Cerebellar nuclear complex (tissue), 1 donor: ENCODE data around the gene IGFBP2.
"Not testable (repeated sequence)": the region's sequence is repeated elsewhere in the genome, so short reads cannot be mapped to it uniquely, and the experiment has no call there.

Source experiments
- DNase-seq, 2 experiments: peaks; one replicate each; lab custom pipeline; 2025; lab: John Stamatoyannopoulos, UW

Gene IGFBP2

GRCh38 chr2:216632952-216633615 is at the start of gene IGFBP2:
IGFBP2 (plus strand) TSS chr2:216633420; CDS start chr2:216633524, 104 bp downstream.
- DNase-seq, result no peak

- DNase-seq, result no peak
Measured at GRCh38 chr2:216583606-216584005, 49.6 kb upstream of the IGFBP2 start.

DNA sequence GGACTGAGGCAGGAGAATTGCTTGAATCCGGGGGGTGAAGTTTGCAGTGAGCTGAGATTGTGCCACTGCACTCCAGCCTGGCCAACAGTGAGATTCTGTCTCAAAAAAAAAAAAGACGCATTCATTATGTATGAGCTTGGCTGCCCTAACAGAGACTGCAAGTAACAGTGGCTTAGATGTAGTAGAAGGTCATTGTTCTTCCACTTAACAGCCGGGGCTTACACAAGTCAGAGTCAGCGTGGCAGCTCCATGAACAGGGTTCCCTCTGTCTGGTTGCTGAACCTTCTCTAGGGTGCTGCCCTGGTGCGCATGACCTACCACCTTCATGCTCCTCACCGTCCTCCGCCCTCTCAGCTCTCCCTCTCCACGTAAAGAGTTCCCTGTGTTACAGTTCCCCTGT is 49.1 kb upstream of the IGFBP2 start:
- no peak for DNase-seq

DNA sequence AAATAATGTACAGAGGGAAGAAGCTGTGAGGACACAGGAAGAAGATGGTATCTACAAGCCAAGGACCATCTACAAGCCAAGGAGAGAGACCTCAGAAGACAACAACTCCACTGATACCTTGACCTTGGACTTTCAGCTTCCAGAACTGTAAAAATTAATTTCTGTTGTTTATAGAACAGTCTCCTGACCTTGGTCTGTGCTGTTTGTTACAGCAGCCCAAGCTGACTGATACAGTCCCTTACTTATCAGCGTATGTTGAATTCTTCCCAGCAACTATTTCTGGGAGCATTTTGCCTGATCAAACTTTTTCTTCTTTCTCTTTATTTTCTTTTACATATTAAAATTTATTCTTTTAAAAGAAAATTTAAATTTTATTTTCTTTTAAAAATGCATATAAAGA is 47.8 kb upstream of the IGFBP2 start:
- no peak for DNase-seq

DNA sequence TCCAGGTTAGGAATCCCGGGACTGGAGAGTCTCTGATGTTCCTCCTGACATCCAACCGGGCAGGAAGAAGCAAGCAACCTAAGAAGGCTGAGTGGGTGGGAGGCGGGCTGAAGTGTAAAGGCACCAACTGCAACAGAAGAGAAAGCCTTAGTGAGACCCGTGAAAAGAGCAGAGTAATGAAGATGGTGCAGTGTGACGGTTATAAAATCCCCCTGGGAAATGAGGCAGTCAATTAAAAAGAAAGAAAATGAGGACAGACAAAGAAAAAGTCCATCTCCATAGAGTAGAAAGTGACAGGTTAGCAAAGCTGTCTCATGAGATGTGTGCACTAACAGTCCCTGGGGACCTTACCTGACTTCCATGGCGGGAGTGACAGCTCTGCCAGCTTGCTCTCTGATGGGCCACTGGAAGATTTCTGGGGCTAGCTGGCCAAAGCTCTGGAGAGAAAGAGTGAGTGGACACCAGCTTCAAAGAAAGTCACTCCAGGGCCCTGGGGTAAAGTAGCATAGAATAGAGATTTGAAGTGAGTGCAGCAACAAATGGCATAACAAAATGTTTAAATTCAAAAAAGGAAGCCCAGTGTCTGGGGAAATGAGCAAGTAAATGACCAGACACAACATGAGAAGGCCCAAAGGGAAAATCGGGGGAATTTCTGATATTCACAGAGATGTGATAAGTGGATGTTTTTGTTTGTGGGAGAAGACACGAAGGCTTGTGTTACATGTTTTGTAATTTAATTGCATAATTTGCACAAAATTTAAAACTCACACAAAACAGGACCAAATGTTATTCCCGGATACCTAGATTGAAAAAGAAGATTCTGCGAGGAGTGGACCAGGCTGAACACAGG is 44.1 kb upstream of the IGFBP2 start:
- DNase-seq, result no peak

DNA sequence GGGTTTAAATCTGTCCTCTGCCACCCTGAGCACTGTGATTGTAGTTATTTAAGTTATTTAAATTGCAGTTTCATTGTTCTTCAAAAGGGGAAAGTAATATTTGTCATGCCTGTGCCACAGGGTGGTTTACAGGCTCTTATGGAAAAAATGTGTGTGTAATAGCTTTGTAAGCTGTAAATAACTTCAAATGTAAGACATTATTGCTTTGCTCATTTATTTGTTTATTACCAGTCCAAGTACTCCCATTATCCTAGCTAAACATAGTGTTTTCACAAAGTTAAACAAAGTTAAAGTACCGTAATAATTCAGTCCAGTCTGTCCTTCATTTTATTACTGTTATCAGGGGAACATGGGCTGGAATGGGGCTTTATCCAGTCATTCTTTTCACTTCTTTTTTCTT is 43.4 kb upstream of the IGFBP2 start:
- no peak for DNase-seq

DNA sequence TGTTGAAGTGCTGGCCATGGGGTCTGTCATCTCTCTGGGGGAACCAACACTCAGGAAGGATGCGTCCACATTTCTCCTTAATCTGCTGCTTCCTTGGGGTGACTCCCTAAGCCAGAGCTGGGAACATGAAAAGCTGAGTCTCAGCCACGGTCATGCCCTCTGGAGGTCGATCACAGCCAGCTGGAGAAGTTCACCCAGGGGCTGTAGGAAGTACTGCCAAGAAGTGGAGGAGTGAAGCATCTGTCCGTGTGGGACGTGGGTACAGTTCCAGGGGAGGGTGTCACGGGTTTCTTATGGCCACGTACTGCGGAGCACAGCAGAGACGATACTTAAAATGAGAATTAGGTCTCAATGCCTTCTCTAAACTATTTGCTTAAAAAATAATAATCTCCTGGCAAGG is 42.4 kb upstream of the IGFBP2 start:
- no peak for DNase-seq

DNA sequence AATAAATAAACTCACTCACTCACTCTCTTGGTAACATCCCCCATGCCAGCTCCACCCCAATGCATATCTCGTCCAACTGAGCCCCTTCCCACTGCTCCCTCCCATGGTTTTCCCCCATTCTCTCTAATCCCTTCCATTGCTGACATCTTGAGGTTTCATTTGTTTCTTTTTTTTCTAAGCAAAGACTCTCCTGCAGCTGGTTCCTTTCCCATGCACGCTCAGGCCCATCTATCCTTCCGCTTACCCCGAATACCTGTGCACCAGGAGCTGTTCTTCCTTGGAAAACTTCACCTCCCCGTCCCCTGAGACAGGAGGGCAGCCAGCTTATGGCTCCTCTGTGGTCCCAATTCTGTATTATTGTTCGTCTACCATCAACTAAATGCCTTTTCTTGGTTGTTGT is 41.7 kb upstream of the IGFBP2 start:
- no peak for DNase-seq

DNA sequence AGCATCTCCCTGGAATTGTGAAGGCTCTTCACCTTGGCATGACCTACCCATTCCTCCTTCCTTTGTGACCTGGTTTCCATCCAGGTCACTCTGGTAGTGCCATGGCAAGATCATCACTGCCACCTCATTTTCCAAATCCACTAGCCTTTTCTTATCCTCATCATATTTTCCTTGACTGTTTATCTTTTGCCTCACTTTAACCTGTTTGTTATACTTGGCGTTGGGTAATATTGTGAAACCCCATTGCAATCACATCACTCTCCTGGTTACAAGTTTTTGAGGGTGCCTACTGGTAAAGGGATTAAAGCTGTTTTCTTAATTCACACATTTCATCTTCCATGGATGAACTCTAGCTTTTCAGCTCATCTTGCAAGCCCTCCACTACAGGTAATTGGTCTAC is 39.1 kb upstream of the IGFBP2 start:
- DNase-seq, result no peak

DNA sequence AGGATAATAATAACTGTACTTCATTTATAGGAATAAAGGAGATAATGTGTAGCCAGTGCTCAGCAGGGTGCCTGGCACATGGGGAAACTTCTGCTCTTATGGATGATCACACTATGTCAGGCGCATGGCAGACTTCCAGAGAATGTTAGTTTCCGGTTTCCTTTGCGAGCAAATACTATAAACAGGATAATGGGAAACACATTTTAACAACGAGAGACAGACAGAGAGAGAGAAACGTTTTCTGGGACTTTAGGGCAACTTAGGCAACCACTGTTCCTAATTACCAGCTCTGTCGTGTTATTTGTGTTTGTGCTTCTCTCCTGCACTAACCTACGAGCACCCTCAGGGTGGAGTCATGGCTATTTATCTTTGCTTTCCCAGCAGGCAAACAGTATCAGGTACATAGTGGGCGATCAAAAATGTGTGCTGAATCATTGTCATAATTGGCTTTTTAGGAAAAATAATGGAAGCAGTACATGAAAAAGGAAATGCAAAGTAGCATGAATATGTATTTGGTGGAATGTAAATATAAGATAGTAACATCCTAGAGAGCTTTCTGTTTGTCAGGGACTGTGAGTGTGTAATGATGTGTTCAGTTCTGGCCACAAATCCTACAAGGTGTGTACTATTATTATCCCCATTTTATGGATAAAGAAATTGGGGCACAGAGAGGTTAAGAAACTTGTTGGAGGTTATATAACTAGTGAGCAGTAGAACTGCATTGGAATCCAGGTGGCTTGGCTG is 36.8 kb upstream of the IGFBP2 start:
- no peak for DNase-seq

DNA sequence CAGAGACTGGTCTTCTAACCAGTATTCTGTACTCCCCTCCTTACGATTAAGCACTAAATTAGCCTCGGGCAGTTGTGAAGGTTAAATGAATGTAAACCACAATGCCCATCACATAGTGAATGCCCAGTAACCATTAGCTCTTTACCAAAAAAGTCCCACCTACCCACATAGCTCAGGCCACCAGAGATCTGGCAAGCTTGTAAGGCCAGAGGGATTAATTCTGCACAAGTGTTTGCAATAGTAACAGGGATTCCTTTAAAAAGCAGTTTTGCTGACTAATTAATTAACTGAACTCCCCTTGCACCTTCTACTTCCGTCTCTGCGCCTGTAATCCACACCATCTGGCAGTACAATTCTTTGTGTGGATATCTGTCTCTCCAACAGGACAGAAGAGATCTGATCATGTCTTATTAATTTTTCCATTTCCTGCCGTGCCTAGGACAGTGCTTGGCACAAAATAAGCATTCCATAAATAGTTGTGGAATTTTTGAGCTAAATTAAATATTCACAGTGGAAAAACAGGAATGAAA is 36.2 kb upstream of the IGFBP2 start:
- no peak for DNase-seq

- not testable (repeated sequence) for DNase-seq
Measured at GRCh38 chr2:216597825-216598224, 35.4 kb upstream of the IGFBP2 start.

DNA sequence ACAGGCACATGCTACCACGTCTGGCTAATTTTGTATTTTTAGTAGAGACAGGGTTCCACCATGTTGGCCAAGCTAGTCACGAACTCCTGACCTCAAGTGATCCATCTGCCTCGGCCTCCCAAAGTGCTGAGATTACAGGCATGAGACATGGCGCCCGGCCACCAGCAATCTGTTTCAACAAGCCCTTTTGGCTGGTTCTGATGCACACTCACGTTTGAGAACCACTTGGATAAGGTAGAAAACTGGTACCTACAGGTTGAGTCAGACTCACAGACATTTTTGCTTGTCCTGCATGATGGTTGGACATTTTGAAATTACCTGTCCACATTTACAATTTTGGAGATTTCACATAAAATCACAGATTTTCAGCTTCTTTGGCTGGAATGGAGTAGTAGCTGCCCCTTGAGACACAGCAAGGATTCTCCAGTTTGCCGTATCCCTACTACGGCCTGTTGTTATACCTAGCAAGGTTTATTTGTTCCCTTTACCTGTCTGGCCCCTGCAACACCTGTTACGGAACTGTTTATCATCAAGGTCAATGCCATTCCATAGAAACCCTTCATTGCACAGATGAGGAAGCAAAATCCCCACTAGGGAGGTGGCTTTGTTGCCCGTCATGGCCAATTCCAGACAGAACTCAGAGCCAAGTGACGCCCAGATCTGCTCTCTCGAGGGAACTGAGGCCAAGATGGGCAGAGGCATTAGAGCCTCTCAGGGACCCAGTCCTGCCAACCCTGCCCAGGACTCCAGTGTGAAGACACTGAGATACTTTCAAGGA is 31.4 kb upstream of the IGFBP2 start:
- no peak for DNase-seq

DNA sequence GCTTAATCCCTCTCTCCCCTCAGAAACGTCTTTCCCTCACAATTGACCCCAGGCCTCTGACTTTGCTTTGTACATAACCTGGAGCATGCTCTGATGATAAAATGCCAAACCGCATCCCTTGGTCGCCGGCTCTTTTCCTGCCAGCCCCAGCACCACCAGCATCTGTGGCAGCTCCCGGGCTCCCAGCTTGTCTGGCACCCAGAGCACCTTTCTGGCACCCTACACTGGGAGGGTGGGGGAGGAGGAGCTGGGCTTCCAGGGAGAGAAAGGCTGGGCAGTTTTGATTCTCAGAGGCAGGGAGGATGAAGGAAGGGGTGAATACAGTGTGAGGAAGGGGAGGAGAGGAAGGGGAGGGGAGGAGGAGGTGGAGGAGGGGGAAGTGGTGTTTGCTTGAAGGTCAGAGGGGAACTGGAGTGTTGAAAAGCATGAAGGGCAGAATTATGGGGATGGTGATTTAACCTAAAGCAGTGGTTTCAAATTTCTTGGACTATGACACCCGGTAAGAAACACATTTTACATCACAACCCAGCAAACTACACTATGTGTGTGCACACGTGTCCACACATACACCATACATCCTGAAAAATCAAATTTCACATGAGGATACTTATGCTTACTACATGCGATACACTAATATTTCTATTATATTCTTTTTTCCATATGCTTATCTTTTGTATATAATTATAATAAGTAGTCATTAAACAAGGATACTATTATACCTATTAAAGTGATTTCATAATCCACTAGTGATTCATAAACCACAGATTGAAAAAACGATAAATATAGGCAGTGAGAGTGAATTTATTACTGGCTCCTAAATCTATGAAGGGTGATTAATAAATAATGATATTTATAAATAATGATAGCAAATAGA is 30.0 kb upstream of the IGFBP2 start:
- no peak for DNase-seq

GRCh38 chr2:216603884-216604245 is 29.4 kb upstream of the IGFBP2 start:
- no peak for DNase-seq

DNA sequence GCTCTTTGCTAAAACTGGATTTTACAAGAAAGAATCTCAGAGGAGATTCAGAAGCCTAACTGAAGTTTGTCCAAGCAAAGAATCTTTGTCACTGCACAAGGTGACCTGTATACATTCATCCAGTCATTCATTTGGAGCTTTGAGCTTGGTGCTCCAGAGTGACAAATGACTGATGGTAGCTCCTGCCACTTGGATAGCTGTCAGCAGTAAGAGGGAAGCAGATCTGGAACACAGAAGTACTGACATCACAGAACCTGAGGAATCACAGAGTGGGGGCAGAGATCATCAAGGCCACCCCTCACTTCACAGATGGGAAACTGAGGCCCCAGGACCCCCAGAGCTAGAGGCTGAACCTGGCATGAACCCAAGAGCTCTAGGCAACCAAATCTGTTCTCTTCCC is 28.8 kb upstream of the IGFBP2 start:
- DNase-seq, result no peak

DNA sequence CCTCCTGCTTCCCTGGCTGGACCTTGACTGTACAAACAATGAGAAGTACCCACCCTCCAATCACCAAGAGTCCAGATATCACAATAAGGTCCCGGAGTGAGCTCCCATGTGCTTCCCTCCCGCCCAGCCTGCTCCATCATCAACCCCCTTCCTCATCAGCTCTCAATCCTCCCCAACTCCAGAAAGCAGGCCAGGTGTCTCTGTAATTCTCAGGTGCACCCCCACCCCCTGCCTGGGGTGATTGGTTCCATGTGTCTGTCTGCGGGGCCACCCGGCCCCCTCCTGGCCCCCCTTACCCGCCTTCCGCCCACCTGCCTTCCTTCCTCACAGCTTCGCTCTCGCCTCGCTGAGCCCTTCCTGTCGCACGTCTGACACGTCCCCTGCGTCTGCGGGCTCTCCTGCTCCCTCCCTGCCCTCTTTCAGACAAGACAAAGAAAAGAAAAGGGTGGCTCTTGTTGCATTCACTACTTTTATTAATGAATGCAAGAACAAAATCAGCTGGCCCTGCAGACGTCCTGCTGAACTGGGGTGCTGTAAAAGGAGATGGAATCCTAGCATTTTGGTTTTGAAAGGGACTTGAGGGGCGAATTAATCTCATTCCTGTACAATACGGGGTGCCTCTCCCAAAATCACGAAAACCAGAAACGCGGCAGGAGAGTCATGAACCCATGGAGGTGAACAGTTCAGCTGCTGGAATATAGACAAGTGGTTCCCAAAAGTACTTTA is 26.5 kb upstream of the IGFBP2 start:
- no peak for DNase-seq

- no peak for DNase-seq
Measured at GRCh38 chr2:216607277-216607560, 26.0 kb upstream of the IGFBP2 start.

GRCh38 chr2:216608525-216608924 is 24.7 kb upstream of the IGFBP2 start:
- no peak for DNase-seq

DNA sequence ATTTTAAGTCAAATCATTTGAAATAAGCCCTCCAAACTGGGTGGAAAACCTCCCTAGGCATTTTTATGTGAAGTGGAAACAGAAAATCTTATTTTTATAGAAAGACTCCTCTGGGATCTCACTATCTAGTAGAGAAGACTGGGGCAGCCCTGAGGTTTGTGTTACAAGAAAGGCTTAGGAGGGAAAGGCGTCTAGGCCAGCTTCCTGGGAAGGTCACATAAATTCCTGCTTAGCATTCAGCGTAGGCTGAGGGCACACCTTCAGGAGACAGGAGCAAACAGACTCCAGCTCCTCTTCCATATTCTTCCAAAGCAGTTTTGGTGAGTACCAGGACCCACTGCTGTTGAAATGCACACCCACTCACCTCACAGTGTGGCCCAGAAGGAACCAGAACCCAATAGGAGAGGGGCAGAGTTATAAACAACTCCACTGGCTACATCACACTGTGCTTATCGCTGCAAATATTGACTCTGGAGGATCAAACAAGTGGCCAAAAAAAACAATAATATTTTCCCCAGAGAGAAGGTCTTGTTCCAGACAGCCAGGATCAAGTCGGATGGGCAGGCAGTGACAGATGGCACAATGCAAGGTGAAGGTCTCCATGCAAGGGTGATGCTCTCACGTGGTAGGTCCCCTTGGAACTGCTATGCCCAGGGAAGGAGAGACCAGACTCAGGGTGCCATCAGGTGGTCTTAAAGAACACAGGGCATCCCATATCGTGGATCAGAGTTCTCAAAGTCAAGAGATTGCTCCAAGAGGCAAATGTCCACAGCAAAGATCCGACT is 17.7 kb upstream of the IGFBP2 start:
- DNase-seq, result no peak
